HG03025 (cell line): ENCODE results near the gene PPP2R2B.
"Not testable (repeated sequence)": the region's sequence is repeated elsewhere in the genome, so short reads cannot be mapped to it uniquely, and the experiment has no call there.

ENCODE experiments used
- ATAC-seq: cut with Tn5 transposase; IDR thresholded peaks from one replicate; pipeline ENCODE4 v1.9.1; 2021; ENCODE audit warnings: mild to moderate bottlenecking, moderate library complexity; ENCODE audit not compliant: unreplicated experiment, low FRiP score

PPP2R2B gene

GRCh38 chr5:146626936-146627335, 251.6 kb downstream of the PPP2R2B start:
- ATAC-seq, result no peak

- no peak for ATAC-seq
Measured at GRCh38 chr5:146624179-146624578, 254.4 kb downstream of the PPP2R2B start.

GRCh38 chr5:146623666-146624065, 254.9 kb downstream of the PPP2R2B start:
- ATAC-seq, result no peak

GRCh38 chr5:146623009-146623408, 255.5 kb downstream of the PPP2R2B start:
- no peak for ATAC-seq

GRCh38 chr5:146622391-146622790, 256.2 kb downstream of the PPP2R2B start:
- no peak for ATAC-seq

GRCh38 chr5:146620669-146621051, 257.9 kb downstream of the PPP2R2B start:
- ATAC-seq, result no peak

- ATAC-seq, result no peak
Measured at GRCh38 chr5:146620031-146620668, 258.4 kb downstream of the PPP2R2B start.

- ATAC-seq, result no peak
Measured at GRCh38 chr5:146618434-146618833, 260.1 kb downstream of the PPP2R2B start.

GRCh38 chr5:146609731-146610130, 268.8 kb downstream of the PPP2R2B start:
- not testable (repeated sequence) for ATAC-seq

GRCh38 chr5:146607659-146608332, 270.8 kb downstream of the PPP2R2B start:
- no peak for ATAC-seq

- ATAC-seq, result no peak
Measured at GRCh38 chr5:146606893-146607292, 271.7 kb downstream of the PPP2R2B start.

GRCh38 chr5:146600376-146600775, 278.2 kb downstream of the PPP2R2B start:
- no peak for ATAC-seq

- no peak for ATAC-seq
Measured at GRCh38 chr5:146599261-146599660, 279.3 kb downstream of the PPP2R2B start.

GRCh38 chr5:146595088-146595487, 283.5 kb downstream of the PPP2R2B start:
- ATAC-seq, result no peak

GRCh38 chr5:146592352-146592751, 286.2 kb downstream of the PPP2R2B start:
- no peak for ATAC-seq

- ATAC-seq, result no peak
Measured at GRCh38 chr5:146589028-146589345, 289.6 kb downstream of the PPP2R2B start.

- ATAC-seq, result no peak
Measured at GRCh38 chr5:146588331-146589027, 290.1 kb downstream of the PPP2R2B start.

- ATAC-seq, result no peak
Measured at GRCh38 chr5:146586752-146587151, 291.8 kb downstream of the PPP2R2B start.

- no peak for ATAC-seq
Measured at GRCh38 chr5:146584750-146585149, 293.8 kb downstream of the PPP2R2B start.

- no peak for ATAC-seq
Measured at GRCh38 chr5:146582051-146582596, 296.4 kb downstream of the PPP2R2B start.

- no peak for ATAC-seq
Measured at GRCh38 chr5:146580237-146580636, 298.3 kb downstream of the PPP2R2B start.

- no peak for ATAC-seq
Measured at GRCh38 chr5:146574713-146575112, 303.8 kb downstream of the PPP2R2B start.
